MM.1S (cell line): Measurements from ENCODE around the gene GRIK4.

Experiments
- CTCF ChIP-seq: fragments of 300-600 bp; sonication (generic); IDR thresholded peaks from 2 replicates; pipeline ENCODE4 v1.5.1; 2016; ENCODE audit warnings: antibody characterized with exemption, low read length, mixed read lengths
- EZH2 ChIP-seq: fragments of 300-600 bp; sonication (generic); optimal IDR thresholded peaks from 2 replicates; pipeline ENCODE3; 2017; ENCODE audit warnings: low read depth, mild to moderate bottlenecking, antibody characterized with exemption, low read length, mixed read lengths
- EZH2phosphoT487 ChIP-seq: fragments of 300-600 bp; sonication (generic); IDR thresholded peaks from 2 replicates; pipeline ENCODE4 v1.6.1; 2018; ENCODE audit warnings: antibody characterized with exemption, low read length

- TF ChIP-seq CTCF (no peak), EZH2 (no peak), EZH2phosphoT487 (no peak)
These were observed 168.8 kb downstream of the GRIK4 start for GRCh38 chr11:120680322-120680721.
